Bronchial epithelial cell (primary cell): ENCODE results near the gene RALGPS1. TPM values are rescaled to one million over a fixed set of nuclear protein-coding genes. Genes with fewer than 3 reads are reported as not detected.

Source experiments
- DNase-seq: peaks from one replicate; pipeline ENCODE4 v3.0.0-alpha.2; 2010; ENCODE audit warnings: low read depth
- FAIRE-seq: peaks from 2 replicates; lab custom pipeline; 2011; peaks lifted over from hg19 to GRCh38; lab: Jason Lieb, UNC
- H3K27me3 ChIP-seq: 2 replicates; pipeline ENCODE4 v1.5.1; 2011; ENCODE audit warnings: low read length; ENCODE audit not compliant: control insufficient read depth, insufficient read depth
- H3K36me3 ChIP-seq: 2 replicates; pipeline ENCODE4 v1.5.1; 2011; ENCODE audit warnings: low read length; ENCODE audit not compliant: control insufficient read depth, insufficient read depth
- H3K4me3 ChIP-seq: 2 replicates; pipeline ENCODE4 v1.5.1; 2011; ENCODE audit warnings: mild to moderate bottlenecking, low read depth, low read length, control low read depth
- total RNA-seq: library from RNA; depleted of rRNA; stranded (reverse); fragments of >200 nt; gene quantifications from 2 replicates; pipeline ENCODE4 v1.2.1, GENCODE V29; 2014
- TF ChIP-seq, protein P1 (sequence below): IDR thresholded peaks from 2 replicates; pipeline ENCODE4 v1.5.1; 2011; ENCODE audit warnings: mild to moderate bottlenecking, moderate library complexity, low read length, control low read depth, inconsistent platforms; ENCODE audit not compliant: insufficient read depth, severe bottlenecking

RALGPS1 gene
- total RNA-seq, 1 donor from 2014 or later = 3.2 TPM

DNA sequence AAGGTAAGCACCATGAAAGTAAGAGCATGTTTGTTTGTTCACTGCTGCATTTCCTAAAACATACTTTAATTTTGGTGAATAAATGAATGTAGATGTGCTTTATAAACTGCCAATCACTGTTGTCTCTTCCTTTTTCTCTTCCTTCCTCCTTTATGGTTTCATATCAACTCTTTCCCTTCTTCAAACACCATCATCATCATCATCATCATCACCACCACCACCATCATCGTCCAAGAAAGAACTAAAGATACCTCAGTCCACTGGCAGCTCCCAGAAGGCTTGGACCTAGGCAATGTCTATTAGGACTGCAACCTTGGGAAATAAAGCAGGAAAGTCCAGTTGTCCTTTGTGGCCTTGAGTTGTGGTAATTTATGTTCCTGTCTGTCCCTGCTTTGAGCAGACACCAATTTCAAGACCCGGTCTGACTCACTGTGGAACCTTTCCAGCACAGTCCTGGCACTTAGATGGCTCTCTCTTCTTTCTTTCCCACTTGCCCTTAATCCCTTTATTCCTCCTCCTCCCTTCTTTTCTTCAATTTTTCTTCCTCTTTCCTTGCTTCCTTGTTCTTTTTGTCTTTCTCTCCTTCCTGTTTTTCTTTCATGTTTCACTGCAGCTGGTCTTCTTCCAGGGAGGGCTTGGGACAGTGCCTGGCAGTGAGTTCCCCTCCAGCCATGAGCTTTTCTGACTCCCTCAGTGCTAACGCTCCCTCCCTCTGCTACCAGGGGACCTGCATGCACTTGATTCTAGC, 108.5 kb downstream of the RALGPS1 start:
- Histone ChIP-seq H3K36me3 (no peaks in the 10 kb centered on the region), H3K27me3 (no peaks in the 10 kb centered on the region), H3K4me3 (no peak overlapping the region)
- TF ChIP-seq, protein P1, sequence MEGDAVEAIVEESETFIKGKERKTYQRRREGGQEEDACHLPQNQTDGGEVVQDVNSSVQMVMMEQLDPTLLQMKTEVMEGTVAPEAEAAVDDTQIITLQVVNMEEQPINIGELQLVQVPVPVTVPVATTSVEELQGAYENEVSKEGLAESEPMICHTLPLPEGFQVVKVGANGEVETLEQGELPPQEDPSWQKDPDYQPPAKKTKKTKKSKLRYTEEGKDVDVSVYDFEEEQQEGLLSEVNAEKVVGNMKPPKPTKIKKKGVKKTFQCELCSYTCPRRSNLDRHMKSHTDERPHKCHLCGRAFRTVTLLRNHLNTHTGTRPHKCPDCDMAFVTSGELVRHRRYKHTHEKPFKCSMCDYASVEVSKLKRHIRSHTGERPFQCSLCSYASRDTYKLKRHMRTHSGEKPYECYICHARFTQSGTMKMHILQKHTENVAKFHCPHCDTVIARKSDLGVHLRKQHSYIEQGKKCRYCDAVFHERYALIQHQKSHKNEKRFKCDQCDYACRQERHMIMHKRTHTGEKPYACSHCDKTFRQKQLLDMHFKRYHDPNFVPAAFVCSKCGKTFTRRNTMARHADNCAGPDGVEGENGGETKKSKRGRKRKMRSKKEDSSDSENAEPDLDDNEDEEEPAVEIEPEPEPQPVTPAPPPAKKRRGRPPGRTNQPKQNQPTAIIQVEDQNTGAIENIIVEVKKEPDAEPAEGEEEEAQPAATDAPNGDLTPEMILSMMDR = no peak
- FAIRE-seq = no peak
- no peak for DNase-seq

DNA sequence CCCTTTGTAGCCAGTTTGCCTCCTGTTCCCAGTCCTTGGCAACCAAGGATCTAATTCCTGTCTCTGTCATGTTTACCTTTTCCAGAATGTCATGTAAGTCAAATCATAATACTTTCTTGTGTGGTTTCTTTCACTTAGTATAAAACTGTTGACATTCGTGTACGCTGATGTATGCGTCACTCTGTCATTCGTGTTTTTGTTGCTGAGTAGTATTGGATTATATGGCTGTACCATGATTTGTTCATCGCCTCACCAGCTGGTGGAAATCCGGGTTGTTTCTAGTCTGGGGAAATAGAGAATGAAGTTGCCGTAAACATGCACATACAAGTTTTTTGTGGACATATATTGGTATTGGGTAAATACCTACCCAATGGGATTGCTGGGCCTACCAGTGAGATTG, 110.5 kb downstream of the RALGPS1 start:
- Histone ChIP-seq H3K27me3 (no peaks in the 10 kb centered on the region), H3K36me3 (no peaks in the 10 kb centered on the region), H3K4me3 (no peak overlapping the region)
- TF ChIP-seq, protein P1 = no peak
- DNase-seq (peak; percentile 81), FAIRE-seq (no peak)

DNA sequence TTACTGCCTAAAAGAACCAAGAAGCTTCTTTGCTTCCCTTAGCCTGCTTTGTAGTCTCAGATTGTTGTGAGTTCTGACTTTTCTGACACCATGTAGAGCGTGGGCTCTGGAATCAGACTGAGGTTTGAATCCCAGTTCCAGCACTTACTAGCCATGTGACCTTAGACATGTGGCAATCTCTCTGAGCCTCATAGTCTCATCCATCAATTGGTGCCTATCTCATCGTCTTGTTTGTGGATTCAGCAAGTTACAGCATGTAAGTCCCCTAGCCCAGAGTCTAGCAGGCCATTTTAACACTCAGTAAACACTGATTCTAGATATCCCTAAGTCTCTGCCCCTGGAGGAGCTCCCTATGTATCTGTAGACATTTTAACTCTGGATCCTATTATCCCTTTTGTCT, 113.1 kb downstream of the RALGPS1 start:
- TF ChIP-seq, protein P1 = no peak
- no peak overlapping the region for H3K4me3 ChIP-seq
- peak; percentile 78 for DNase-seq
- H3K27me3 ChIP-seq = no peaks in the 10 kb centered on the region
- FAIRE-seq = no peak
- no peaks in the 10 kb centered on the region for H3K36me3 ChIP-seq

DNA sequence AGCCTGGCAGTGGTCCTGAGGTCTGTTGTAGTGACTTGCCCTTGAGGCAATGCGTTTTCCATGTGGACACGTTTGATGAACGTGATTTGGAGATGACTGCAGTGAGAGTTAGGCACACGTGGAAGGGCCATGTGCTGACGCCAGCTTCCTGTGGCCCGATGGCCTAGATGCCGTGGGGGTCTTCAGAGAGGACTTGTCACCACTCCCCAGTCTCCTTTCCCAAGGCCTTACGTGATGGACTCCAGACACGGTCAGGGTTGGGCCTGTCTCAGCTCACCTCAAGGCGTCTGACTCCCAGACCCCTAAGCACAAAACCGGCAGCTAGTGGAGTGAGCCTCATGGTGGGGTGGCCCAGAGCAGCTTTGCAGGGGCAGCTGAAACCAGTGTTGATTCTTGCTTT, 115.0 kb downstream of the RALGPS1 start:
- no peak for DNase-seq
- FAIRE-seq = no peak
- Histone ChIP-seq H3K4me3 (no peak overlapping the region), H3K27me3 (no peaks in the 10 kb centered on the region), H3K36me3 (no peaks in the 10 kb centered on the region)
- TF ChIP-seq, protein P1 = no peak

DNA sequence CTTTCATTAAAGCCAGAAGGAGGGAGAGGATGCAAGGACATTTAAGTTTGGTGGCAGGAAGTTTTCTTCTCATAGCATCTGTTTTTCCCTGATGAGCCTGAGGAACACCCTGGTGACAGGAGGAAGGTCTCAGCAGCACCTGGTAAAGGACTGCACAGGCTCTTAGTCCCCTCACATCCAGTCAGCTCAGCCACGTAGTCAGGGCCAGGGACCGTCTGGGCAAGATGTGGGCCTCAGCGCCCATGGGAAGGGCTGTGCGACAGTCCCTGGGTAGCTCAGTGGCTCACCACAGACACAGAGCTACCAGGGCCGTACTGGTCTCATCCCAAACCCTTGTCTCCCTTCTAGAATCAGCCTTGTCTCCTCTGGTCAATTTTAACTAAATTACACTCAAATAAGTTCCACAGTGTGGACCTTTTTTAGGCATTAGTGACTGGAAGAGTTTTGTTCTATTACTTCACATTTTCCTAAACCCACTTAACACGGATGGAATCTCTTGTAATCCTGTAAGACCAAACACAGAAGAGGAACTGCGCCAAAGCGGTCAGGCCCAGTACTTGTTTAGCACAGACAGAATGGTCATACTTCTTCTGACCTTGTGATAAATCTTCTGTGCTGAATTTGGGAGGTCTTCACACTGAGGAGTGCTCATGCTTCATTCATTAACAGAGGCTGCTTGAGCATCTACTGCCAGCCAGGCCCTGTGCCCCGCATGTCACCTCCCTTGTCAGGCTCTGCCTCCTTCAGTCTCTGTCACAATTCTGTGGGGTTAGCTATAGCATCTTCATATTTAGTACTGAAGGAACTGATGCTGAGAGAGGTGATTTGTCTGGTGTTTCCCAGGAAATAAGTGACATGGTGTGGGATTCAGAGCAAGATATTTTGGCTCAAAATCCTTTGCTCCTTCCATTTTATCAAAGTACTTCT, 116.5 kb downstream of the RALGPS1 start:
- no peaks in the 10 kb centered on the region for H3K27me3 ChIP-seq
- TF ChIP-seq, protein P1 = no peak
- DNase-seq (no peak), FAIRE-seq (no peak)
- H3K36me3 ChIP-seq = no peaks in the 10 kb centered on the region
- no peak overlapping the region for H3K4me3 ChIP-seq
